EH (cell line): ENCODE measurements around the gene URB1.
"Not testable (repeated sequence)": the region's sequence is repeated elsewhere in the genome, so short reads cannot be mapped to it uniquely, and the experiment has no call there.

Experiments used
- DNase-seq: peaks from one replicate; pipeline ENCODE4 v3.0.0-alpha.2; 2015; ENCODE audit warnings: low read depth

Gene URB1

GRCh38 chr21:32411350-32412161 lies 18.7 kb upstream of the URB1 start:
- DNase-seq: peak; percentile 76

GRCh38 chr21:32410916-32411315 lies 18.1 kb upstream of the URB1 start:
- no peak for DNase-seq

DNA sequence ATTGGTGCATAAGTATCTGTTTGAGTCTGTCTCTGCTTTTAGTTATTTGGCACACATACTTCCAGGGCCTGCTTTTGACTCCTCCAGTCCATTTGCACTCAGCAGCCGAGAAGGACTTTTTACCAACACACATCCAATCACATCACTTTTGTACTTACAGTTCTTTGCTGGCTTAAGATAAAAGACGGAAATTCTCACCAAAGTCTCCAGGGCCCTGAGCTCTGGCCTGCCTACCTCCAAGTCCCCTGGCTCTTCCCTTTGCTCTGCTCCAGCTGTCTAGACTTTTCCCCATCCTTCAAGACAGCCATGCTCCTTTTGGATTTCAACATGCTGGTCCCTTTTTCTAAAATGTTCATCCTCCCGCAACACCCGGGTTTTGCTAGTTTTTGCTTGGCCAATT lies 17.5 kb upstream of the URB1 start:
- no peak for DNase-seq

GRCh38 chr21:32406405-32406804 lies 13.6 kb upstream of the URB1 start:
- no peak for DNase-seq

DNA sequence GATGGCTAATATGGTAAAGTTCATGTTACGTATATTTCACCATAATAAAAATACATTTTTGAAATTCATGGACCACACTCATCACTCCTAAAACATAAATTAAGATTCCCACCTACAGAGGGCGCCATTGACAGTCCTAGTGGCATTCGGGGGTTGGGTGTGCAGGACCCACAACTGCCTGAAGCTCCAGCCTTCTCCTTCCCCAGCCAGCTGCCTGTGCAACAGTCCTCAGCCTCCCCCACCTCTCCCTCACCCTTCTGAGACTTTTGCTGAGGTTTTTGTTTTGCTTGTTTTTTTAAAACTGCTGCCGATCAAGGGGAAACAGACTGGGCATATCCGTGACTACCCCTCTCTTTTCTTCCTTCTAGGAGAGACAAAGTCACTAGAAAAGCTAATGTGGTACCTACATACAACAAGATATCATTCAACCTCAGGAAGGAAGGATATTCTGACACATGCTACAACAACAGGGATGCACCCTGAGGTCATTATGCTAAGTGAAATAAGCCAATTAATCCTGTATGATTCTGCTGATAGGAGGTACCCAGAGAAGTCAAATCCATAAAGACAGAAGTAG lies 10.5 kb upstream of the URB1 start:
- DNase-seq: peak; percentile 76

- no peak for DNase-seq
These were observed 827 bp upstream of the URB1 start for GRCh38 chr21:32393677-32394001.

- DNase-seq: no peak
These were observed 423 bp downstream of the URB1 start for GRCh38 chr21:32392299-32392879.

DNA sequence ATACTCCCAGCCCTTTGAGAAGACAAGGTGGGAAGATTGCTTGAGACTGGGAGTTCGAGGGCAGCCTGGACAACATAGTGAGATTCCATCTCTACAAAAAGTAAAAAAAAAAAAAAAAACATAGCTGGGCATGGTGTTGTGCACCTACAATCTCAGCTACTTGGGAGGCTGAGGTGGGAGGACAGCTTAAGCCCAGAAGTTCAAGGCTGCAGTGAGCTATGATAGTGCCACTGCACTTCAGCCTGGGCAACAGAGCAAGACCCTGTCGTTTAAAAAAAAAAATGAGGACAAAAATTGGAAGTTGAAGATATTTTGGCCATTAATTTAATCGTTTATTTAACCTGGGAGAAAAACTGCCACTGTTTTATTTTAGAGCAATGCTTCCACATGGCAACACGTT lies 1.1 kb downstream of the URB1 start:
- no peak for DNase-seq

GRCh38 chr21:32390537-32391224 lies 2.1 kb downstream of the URB1 start:
- not testable (repeated sequence) for DNase-seq

GRCh38 chr21:32389337-32390015 lies 3.3 kb downstream of the URB1 start:
- DNase-seq: peak; percentile 82

GRCh38 chr21:32388306-32388705 lies 4.5 kb downstream of the URB1 start:
- DNase-seq: no peak

- DNase-seq: no peak
These were observed 5.7 kb downstream of the URB1 start for GRCh38 chr21:32387151-32387550.

- DNase-seq: peak; percentile 60
These were observed 6.5 kb downstream of the URB1 start for GRCh38 chr21:32386195-32386870.

DNA sequence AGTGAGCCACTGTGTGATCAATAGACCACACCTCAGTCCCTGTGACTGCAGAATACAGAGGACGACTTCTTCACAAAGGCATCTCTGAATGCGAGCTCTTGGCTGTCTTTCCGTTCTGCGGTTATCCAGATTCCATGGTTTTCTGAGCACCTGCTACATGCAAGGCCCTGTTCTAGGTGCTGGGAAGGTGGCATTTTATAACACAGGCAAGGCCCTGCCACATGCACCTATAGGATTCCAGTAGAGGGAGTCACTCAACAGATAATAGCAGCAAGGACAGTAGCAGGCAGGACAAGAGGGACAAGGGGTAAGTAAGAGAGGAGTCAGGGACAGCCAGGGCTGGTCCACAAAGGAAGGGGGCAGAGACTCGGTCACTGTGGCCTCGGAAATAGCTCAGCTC lies 9.0 kb downstream of the URB1 start:
- DNase-seq: no peak

DNA sequence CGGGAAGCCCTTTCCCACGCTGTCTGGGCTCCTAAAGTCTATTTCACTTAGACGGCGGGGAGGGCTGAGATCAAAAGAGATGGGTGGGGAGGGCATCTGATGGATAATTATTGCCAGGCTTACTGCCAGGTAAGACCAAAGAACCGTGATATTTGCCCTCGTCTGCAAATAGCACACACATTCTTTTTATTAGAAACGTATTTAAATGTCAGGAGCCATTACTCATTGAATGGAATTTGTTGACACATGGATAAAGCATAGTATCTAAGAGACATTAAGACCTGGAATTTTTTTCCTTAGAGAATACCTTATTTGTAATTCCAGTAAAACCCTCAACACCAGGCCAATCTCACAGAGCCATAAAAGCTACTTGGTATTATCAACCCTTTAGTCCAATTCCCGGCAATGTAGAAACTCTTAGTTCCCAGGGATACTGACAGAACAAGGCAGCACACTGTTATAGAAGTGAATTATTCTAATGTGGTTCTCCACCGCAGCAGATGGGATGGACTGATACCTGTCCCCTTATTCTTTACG lies 10.6 kb downstream of the URB1 start:
- peak; percentile 85 for DNase-seq

DNA sequence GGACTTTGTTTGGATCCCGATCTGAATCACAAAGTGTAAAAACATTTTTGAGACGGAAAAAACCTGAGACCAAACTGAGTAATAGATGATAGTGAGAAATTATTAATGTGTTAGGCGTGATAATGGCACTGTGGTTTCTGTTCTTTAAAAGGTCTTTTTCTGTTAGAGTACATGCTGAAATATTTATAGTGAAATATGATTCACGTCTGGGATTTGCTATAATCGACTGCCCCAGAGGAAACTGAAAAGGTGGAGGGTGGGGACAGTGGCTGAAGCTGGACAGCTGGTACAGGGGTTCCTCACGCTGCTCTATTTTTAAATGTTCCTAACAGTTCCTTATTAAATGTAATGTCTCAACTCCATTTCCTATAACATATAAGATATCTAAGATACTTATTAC lies 11.2 kb downstream of the URB1 start:
- DNase-seq: no peak

DNA sequence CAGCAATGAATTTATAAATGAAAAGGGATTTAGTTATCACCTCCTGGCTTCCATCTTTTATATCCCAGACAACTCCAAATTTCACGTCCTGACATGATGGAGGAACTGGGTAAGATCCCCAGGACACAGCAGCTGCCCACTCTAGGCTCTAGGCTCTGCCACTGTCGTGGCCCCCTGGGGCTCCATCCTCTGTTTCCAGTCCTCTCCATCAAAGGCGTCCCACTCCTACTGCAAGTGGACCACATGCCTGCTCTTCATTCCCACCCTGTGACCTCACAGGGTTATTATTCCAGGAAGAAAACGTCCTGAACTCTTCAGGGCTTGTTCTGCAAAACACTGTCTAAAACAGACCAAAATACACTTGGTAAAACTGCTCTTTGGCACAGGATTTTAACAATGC lies 11.9 kb downstream of the URB1 start:
- no peak for DNase-seq

GRCh38 chr21:32378956-32379355 lies 13.9 kb downstream of the URB1 start:
- DNase-seq: peak; percentile 51

GRCh38 chr21:32377991-32378390 lies 14.8 kb downstream of the URB1 start:
- DNase-seq: no peak

DNA sequence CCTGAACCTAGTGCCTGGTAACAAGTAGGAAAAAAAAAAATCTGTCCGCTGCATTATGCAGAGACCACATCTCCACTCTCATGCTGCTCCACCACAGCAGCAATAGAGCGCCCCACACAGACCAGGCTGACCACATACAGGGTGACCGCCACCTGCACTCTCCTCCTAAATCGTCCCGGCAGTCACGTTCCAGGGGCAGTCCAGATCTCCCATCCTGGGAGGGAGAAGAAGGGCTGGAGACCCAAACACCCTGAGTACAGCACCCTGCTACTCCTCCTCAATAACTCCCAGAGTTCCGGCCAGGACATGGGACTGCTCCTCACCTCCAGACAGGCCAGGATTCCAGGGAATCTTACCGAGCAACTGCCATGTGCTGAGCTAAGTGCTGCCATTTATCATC lies 15.3 kb downstream of the URB1 start:
- no peak for DNase-seq

DNA sequence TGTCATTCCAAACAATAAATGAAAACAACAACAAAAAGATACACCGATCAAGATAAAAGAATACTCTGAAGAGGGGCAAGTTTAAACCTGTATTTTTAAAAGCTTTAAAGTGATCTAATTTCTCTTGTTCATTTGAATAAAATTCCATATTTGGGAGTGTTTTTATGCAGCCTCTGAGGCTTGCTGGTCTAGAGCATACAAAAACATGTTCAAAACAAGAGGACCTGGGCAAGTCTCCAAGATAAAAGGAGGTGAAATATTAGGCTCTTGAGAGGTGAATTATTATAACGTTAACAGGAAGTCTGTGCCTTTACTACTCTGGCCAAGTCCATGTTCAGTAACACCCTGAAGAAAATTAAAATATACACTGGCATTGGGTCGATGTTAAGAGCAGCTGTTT lies 20.1 kb downstream of the URB1 start:
- peak; percentile 19 for DNase-seq

DNA sequence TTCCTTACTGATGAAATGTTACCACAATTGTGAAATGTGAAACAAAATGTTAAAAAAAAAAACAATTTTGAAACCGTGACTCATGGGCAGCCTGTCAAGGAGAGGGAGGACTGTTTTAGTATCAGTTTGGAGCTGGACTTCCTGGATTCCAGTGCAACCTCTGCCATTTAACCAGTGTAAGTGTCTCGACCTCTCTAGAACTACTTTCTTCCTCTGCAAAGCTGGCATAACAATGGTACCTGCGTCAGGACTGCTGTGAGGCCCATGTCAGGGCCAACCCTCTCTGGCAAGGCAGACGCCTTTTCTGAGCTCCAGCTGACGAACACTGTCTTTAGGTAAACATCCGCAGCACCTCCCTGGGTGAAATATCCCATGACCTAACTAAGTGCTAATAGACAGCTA lies 20.9 kb downstream of the URB1 start:
- DNase-seq: peak; percentile 84
